ENCODE measurements around the gene EPHA2. TPM values are rescaled to one million over a fixed set of nuclear protein-coding genes. Genes with fewer than 3 reads are reported as not detected.
A peak's percentile ranks its signal among the peaks of the same experiment; 100 is the strongest.

The EPHA2 gene
- total and polyA plus RNA-seq, 11 donors = 5.6 to 34.7 (median 14.6) TPM

DNA sequence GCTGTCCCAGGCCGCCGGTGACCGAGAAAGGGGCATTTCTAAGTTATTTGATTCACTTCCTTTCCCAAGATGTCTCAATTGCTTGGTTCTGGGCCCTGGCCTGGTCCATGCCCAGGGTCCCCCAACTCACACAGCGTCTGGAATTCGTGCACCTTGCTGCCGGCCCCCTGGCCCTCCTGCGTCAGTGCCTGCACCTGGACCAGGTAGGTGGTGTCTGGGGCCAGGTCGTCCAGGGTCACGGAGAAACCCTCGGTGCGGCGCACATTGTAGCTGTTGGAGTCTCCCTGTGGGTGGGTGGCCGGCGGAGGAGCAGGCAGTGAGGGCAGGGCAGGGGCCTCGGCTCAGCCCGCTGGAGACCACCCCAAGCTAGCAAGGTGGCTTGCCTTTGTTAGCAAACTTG lies 21.0 kb downstream of the EPHA2 start:
- no peaks in the 10 kb centered on the region for H3K9me3 ChIP-seq
- peaks cover 2 to 37% (median 16%) of the 10 kb centered on the region in 12 donors for H3K4me1 ChIP-seq
- H3K36me3 ChIP-seq = peaks cover 0 to 85% (median 81%) of the 10 kb centered on the region in 9 donors
- TF ChIP-seq POLR2A (IDR thresholded peaks at IDR 0.05) = no peak
- TF ChIP-seq, protein P1, sequence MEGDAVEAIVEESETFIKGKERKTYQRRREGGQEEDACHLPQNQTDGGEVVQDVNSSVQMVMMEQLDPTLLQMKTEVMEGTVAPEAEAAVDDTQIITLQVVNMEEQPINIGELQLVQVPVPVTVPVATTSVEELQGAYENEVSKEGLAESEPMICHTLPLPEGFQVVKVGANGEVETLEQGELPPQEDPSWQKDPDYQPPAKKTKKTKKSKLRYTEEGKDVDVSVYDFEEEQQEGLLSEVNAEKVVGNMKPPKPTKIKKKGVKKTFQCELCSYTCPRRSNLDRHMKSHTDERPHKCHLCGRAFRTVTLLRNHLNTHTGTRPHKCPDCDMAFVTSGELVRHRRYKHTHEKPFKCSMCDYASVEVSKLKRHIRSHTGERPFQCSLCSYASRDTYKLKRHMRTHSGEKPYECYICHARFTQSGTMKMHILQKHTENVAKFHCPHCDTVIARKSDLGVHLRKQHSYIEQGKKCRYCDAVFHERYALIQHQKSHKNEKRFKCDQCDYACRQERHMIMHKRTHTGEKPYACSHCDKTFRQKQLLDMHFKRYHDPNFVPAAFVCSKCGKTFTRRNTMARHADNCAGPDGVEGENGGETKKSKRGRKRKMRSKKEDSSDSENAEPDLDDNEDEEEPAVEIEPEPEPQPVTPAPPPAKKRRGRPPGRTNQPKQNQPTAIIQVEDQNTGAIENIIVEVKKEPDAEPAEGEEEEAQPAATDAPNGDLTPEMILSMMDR (IDR thresholded peaks at IDR 0.05) = no peak
- 93 to 98% (median 95%) methylated on average over 16 of the region's 16 CpGs for WGBS, 4 donors
- no peaks in the 10 kb centered on the region for H3K27me3 ChIP-seq
- ATAC-seq (no peak), DNase-seq (no peak)
- H3K4me3 ChIP-seq = no peak overlapping the region
- H3K27ac ChIP-seq = no peak overlapping the region
- intact Hi-C loops (cut with DNase I) = loop anchor here in 1 of 10 donors (5.0 kb wide), 1 partner anchor 48 kb away; no protein-coding TSS in a partner anchor

DNA sequence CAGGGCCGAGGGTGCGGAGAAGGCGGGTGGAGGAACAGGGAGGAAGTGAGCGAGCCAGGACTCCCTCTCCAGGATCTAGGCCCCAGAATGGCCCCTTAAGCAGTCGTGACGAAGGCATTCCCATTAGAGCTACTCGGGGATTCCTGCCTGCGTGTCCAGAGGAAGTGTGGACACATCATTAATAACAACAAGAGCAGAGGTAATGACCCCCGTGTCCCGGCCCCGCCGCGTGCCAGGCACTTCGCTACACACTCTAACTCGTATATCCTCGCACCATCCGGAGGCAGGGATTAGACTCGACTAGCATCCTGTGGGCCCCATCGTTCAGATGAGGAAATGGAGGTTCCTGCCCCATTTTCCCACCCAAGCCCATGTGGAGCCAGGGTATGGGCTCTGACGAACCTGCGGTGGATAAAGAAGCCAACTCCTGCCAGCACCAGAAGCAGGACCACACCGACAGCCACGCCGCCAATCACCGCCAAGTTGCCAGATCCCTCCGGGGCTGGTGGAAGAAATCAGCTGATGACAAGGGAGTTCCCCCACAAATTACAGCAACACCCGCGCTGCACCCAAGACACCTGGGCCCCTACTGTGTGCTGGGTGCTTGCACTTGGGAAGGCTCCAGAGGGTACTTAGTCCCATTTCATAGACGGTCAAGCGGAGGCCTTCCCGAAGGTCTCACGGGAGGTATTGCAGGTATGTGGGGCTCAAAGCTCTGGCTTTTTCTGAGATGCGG lies 21.6 kb downstream of the EPHA2 start:
- Histone ChIP-seq H3K27me3 (no peaks in the 10 kb centered on the region), H3K4me1 (peaks cover 0 to 35% (median 9%) of the 10 kb centered on the region in 12 donors), H3K36me3 (peaks cover 0 to 92% (median 88%) of the 10 kb centered on the region in 9 donors), H3K9me3 (no peaks in the 10 kb centered on the region), H3K27ac (no peak overlapping the region), H3K4me3 (no peak overlapping the region)
- DNase-seq (no peak), ATAC-seq (no peak)
- intact Hi-C loops (cut with DNase I) = no loop called here
- TF ChIP-seq, protein P1 (IDR thresholded peaks at IDR 0.05) = no peak
- TF ChIP-seq POLR2A (IDR thresholded peaks at IDR 0.05) = no peak
- 82 to 91% (median 88%) methylated on average over 27 to 33 of the region's 33 CpGs for WGBS, 4 donors

DNA sequence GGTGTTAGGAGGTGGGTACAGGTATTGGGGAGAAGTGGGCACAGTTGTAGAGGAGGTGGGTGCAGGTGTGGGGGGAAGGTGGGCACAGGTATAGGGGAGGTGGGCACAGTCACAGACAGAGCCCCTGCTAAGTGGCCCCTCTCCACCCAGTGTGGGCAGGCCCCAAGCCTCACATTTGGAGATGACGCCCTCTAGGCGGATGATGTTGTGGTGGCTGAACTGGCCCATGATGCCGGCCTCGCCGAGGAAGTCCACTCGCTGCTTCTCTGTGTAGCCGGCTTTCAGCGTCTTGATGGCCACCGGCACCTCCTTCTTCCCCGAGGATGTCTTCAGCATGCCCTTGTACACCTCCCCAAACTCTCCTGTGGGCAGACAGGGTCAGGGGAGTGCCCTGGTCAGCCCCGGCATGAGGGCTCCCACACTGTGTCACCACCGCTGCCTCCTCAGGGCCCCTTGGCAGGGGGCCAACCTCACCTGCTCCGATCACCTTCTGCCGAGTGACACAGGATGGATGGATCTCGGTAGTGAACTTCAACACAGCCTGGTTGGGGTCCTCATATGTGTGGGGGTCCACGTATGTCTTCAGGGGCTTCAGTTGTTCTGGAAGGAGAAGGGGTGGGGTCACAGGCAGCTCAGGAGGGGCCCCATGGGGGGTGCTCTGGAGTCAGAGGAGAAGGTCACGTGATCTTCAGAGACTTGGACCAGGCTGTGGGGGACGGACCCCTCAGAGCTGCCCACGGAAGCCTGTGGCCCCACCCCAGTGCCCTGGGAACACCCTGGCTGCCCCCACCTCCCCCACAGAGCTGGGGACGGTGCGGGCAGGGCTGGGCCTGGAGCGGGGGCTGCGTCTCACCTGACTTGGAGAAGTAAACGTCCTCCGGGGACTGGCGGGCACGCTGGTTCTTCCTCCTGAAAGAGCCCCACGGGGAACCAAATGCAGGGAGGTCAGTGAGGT lies 22.6 kb downstream of the EPHA2 start:
- Histone ChIP-seq H3K9me3 (no peaks in the 10 kb centered on the region), H3K36me3 (peaks cover 0 to 98% (median 95%) of the 10 kb centered on the region in 9 donors), H3K4me1 (peaks cover 0 to 36% (median 5%) of the 10 kb centered on the region in 12 donors), H3K27ac (peak overlapping the region in 1 of 12 donors; percentile 23), H3K27me3 (no peaks in the 10 kb centered on the region), H3K4me3 (no peak overlapping the region)
- DNase-seq = peak in 2 of 5 donors; percentile 11 to 22
- TF ChIP-seq, protein P1 (IDR thresholded peaks at IDR 0.05) = no peak
- no peak for TF ChIP-seq POLR2A (IDR thresholded peaks at IDR 0.05)
- intact Hi-C loops (cut with DNase I) = no loop called here
- ATAC-seq = no peak
- 78 to 88% (median 86%) methylated on average over 25 to 28 of the region's 28 CpGs for WGBS, 4 donors

DNA sequence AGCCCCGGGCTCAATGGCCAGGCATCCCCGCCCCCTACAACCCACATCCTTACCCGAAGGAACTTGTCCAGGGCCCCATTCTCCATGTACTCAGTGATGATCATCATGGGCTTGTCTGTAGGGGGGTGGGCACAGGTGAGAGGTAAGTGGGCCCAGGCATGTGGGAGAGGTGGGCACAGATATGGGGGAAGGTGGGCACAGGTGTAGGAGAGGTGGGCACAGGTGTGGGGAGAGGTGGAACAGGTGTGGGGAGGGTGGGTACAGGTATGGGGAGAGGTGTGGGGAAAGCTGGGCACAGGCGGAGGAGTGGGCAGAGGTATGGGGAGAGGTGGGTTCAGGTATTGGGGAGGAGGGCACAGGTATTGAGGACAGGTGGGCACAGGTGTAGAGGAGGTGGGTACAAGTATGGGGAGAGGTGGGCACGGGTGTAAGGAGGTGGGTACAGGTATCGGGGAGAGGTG lies 23.5 kb downstream of the EPHA2 start:
- intact Hi-C loops (cut with DNase I) = no loop called here
- Histone ChIP-seq H3K9me3 (no peaks in the 10 kb centered on the region), H3K27ac (no peak overlapping the region), H3K4me3 (no peak overlapping the region), H3K4me1 (peaks cover 0 to 45% (median 11%) of the 10 kb centered on the region in 12 donors), H3K36me3 (peaks cover 0 to 97% (median 88%) of the 10 kb centered on the region in 9 donors), H3K27me3 (no peaks in the 10 kb centered on the region)
- DNase-seq = no peak
- ATAC-seq = no peak
- 82 to 87% (median 85%) methylated on average over 6 of the region's 6 CpGs for WGBS, 4 donors
- TF ChIP-seq, protein P1 (IDR thresholded peaks at IDR 0.05) = no peak
- TF ChIP-seq POLR2A (IDR thresholded peaks at IDR 0.05) = no peak
